A549 (cell line): ENCODE measurements around the gene ZFYVE28. TPM values are rescaled to one million over a fixed set of nuclear protein-coding genes. Genes with fewer than 3 reads are reported as not detected.

Experiments
- ATAC-seq, 2 experiments: fragments of 200-7000 bp in 1 of 2; fragments of >200 bp in 1 of 2; cut with Nextera tagmentation in 1 of 2; cut with Tn5 transposase in 1 of 2; 3 replicates each; pipeline versions ENCODE4 v1.8.0 to v1.9.1; 2018 to 2020; ENCODE audit warnings: mild to moderate bottlenecking in 1 of 2, moderate library complexity in 1 of 2
- CTCF ChIA-PET: fragments of 300-600 bp; sonication (Branson Sonifier 250); formaldehyde crosslinking; extraction: SDS; loops from one replicate; lab custom pipeline; 2021; ENCODE audit warnings: antibody characterized with exemption, inconsistent platforms; lab: Yijun Ruan, JAX
- POLR2A ChIA-PET: fragments of 350-600 bp; formaldehyde crosslinking; extraction: SDS; loops from one replicate; lab custom pipeline; 2021; ENCODE audit warnings: antibody characterized with exemption, inconsistent platforms; lab: Yijun Ruan, JAX
- DNase-seq, 2 experiments: peaks; one replicate each; pipeline versions ENCODE4 v3.0.0 to v3.0.0-alpha.2; 2011 to 2016; ENCODE audit warnings: low read depth in 1 of 2, low spot score in 1 of 2
- FAIRE-seq: peaks from 2 replicates; lab custom pipeline; 2011; peaks lifted over from hg19 to GRCh38; lab: Jason Lieb, UNC
- H3K27ac ChIP-seq, 2 experiments: fragments of >200 bp; sonication (Bioruptor Twin); formaldehyde crosslinking; 3 replicates each; pipeline ENCODE4 v1.5.1; 2016 to 2017
- H3K4me1 ChIP-seq: fragments of >200 bp; sonication (Bioruptor Twin); formaldehyde crosslinking; 3 replicates; pipeline ENCODE4 v1.6.1; 2016
- H3K4me2 ChIP-seq: fragments of >200 bp; sonication (Bioruptor Twin); formaldehyde crosslinking; 3 replicates; pipeline ENCODE4 v1.6.1; 2016
- H3K4me3 ChIP-seq: fragments of >200 bp; sonication (Bioruptor Twin); formaldehyde crosslinking; 3 replicates; pipeline ENCODE4 v1.5.1; 2016
- H3K9me3 ChIP-seq: fragments of >200 bp; sonication (Bioruptor Twin); formaldehyde crosslinking; 3 replicates; pipeline ENCODE4 v1.6.1; 2016
- CBX2 ChIP-seq: fragments of 200-600 bp; sonication (generic); IDR thresholded peaks from 2 replicates; pipeline ENCODE4 v1.6.1; 2016; ENCODE audit warnings: low read depth, mild to moderate bottlenecking, borderline replicate concordance
- CBX8 ChIP-seq: fragments of 200-600 bp; sonication (generic); IDR thresholded peaks from 2 replicates; pipeline ENCODE4 v1.6.1; 2016
- EHF ChIP-seq: fragments of 250-450 bp; sonication (Bioruptor Pico); IDR thresholded peaks from 2 replicates; pipeline ENCODE4 v1.5.0; 2020; ENCODE audit warnings: mild to moderate bottlenecking
- ELK1 ChIP-seq: fragments of 150-350 bp; IDR thresholded peaks from 2 replicates; pipeline ENCODE4 v1.6.1; 2014; ENCODE audit warnings: low read depth, mild to moderate bottlenecking, low read length
- FOSB ChIP-seq: fragments of 250-450 bp; sonication (Bioruptor Pico); IDR thresholded peaks from 2 replicates; pipeline ENCODE4 v1.5.0; 2020; ENCODE audit warnings: mild to moderate bottlenecking, moderate library complexity
- FOSL2 ChIP-seq, 2 experiments: fragments of 450-650 bp in 1 of 2; fragments of >200 bp in 1 of 2; sonication (Bioruptor Twin) in 1 of 2; formaldehyde crosslinking; IDR thresholded peaks; 2 replicates each; pipeline versions ENCODE4 v1.5.0 to v1.6.1; 2016 to 2020; ENCODE audit warnings: mild to moderate bottlenecking in 1 of 2, moderate library complexity in 1 of 2
- HDAC2 ChIP-seq: fragments of 200-600 bp; sonication (generic); IDR thresholded peaks from 2 replicates; pipeline ENCODE4 v1.6.1; 2016
- HEYL ChIP-seq: fragments of 250-450 bp; sonication (Bioruptor Pico); IDR thresholded peaks from 2 replicates; pipeline ENCODE4 v1.8.0; 2021; ENCODE audit warnings: mild to moderate bottlenecking, moderate library complexity
- HMGXB4 ChIP-seq: fragments of 250-450 bp; sonication (Bioruptor Pico); IDR thresholded peaks from 2 replicates; pipeline ENCODE4 v1.5.0; 2021; ENCODE audit warnings: mild to moderate bottlenecking, moderate library complexity, borderline replicate concordance
- HOXA7 ChIP-seq: fragments of 250-450 bp; sonication (Bioruptor Pico); IDR thresholded peaks from 2 replicates; pipeline ENCODE4 v1.5.0; 2020; ENCODE audit warnings: mild to moderate bottlenecking, moderate library complexity
- JUN ChIP-seq, 2 experiments: fragments of >200 bp; sonication (Bioruptor Twin); formaldehyde crosslinking; IDR thresholded peaks; 2 replicates in 1 of 2; 3 replicates in 1 of 2; pipeline ENCODE4 v1.6.1; 2016 to 2017
- JUNB ChIP-seq: fragments of >200 bp; sonication (Bioruptor Twin); formaldehyde crosslinking; IDR thresholded peaks from 2 replicates; pipeline ENCODE4 v1.6.1; 2016
- KDM1A ChIP-seq: fragments of 200-600 bp; sonication (generic); IDR thresholded peaks from 2 replicates; pipeline ENCODE4 v1.6.1; 2016; ENCODE audit warnings: low read depth, mild to moderate bottlenecking
- MAFK ChIP-seq: fragments of 450-650 bp; IDR thresholded peaks from 2 replicates; pipeline ENCODE4 v1.6.1; 2014; ENCODE audit not compliant: partially characterized antibody
- PHF8 ChIP-seq: fragments of 200-600 bp; sonication (generic); IDR thresholded peaks from 2 replicates; pipeline ENCODE4 v1.6.1; 2016; ENCODE audit warnings: low read depth, mild to moderate bottlenecking, antibody characterized with exemption, moderate library complexity, borderline replicate concordance
- RCOR1 ChIP-seq: fragments of 150-350 bp; IDR thresholded peaks from 2 replicates; pipeline ENCODE4 v1.6.1; 2014; ENCODE audit warnings: antibody characterized with exemption, low read length, low read depth
- REST ChIP-seq: fragments of 200-600 bp; sonication (generic); IDR thresholded peaks from 2 replicates; pipeline ENCODE4 v1.6.1; 2016; ENCODE audit warnings: antibody characterized with exemption, mild to moderate bottlenecking, moderate library complexity
- RFX5 ChIP-seq: fragments of 450-650 bp; IDR thresholded peaks from 2 replicates; pipeline ENCODE4 v1.7.1; 2014; ENCODE audit warnings: antibody characterized with exemption, mild to moderate bottlenecking, moderate library complexity
- SREBF2 ChIP-seq: fragments of 450-650 bp; IDR thresholded peaks from 2 replicates; pipeline ENCODE4 v1.6.1; 2014; ENCODE audit warnings: mild to moderate bottlenecking, moderate library complexity
- ZC3H11A ChIP-seq: fragments of 450-650 bp; IDR thresholded peaks from 2 replicates; pipeline ENCODE4 v1.6.1; 2014; ENCODE audit warnings: antibody characterized with exemption, mild to moderate bottlenecking
- ZSCAN20 ChIP-seq: fragments of 250-450 bp; sonication (Bioruptor Pico); IDR thresholded peaks from 2 replicates; pipeline ENCODE4 v1.8.0; 2022; ENCODE audit warnings: mild to moderate bottlenecking, moderate library complexity
- WGBS: methylation state at CpG from one replicate; pipeline ENCODE4 v1.1.6; 2017; ENCODE audit errors: missing lambda C conversion rate; 5-methylcytosine and 5-hydroxymethylcytosine counted together
- polyA plus RNA-seq, 4 experiments: library from polyadenylated mRNA; depleted of rRNA in 3 of 4; stranded (reverse); fragments of >200 nt; fragmentation: RNase III in 1 of 4; extraction: RNeasy Plus Mini Kit Qiagen cat#74134 plus additional on column Dnase treatment in 1 of 4; gene quantifications; 2 replicates in 3 of 4; 3 replicates in 1 of 4; pipeline ENCODE4 v1.2.3, GENCODE V29; 2011 to 2017

Gene ZFYVE28
- polyA plus RNA-seq, 2 of the 4 experiments (the other 2 are of a cell fraction): 2.1 to 2.3 TPM

GRCh38 chr4:2300431-2301224, 117.8 kb downstream of the ZFYVE28 start:
- Histone ChIP-seq H3K9me3 (no peaks in the 10 kb centered on the region), H3K4me2 (no peak overlapping the region), H3K4me3 (no peak overlapping the region), H3K4me1 (no peaks in the 10 kb centered on the region)
- WGBS: 93% methylated on average over 34 of the region's 37 CpGs
- no peak for ATAC-seq
- CTCF ChIA-PET: interaction anchor here (0.6 kb wide), 1 partner anchor 1089 kb away, joined by 3 read pairs; no protein-coding TSS in a partner anchor
- TF ChIP-seq RCOR1 (no peak), HEYL (no peak), JUN (IDR thresholded peaks at IDR 0.05) (no peak), CBX8 (no peak), MAFK (no peak), FOSB (no peak), RFX5 (no peak), CBX2 (no peak), KDM1A (no peak), JUNB (no peak), HDAC2 (no peak), ELK1 (no peak), HMGXB4 (CRISPR knock-in tag) (no peak), ZSCAN20 (CRISPR knock-in tag) (no peak), HOXA7 (CRISPR knock-in tag) (no peak), PHF8 (no peak), EHF (CRISPR knock-in tag) (no peak), REST (no peak), SREBF2 (no peak)
- TF ChIP-seq, all 56 proteins: peak for 0
- no peak overlapping the region for H3K27ac ChIP-seq
- DNase-seq (no peak), FAIRE-seq (no peak)
- POLR2A ChIA-PET: no interaction called here

GRCh38 chr4:2299794-2300193, 118.7 kb downstream of the ZFYVE28 start:
- 73% methylated on average over 2 of the region's 2 CpGs for WGBS
- Histone ChIP-seq H3K4me1 (no peaks in the 10 kb centered on the region), H3K9me3 (no peaks in the 10 kb centered on the region), H3K4me2 (no peak overlapping the region)
- ATAC-seq (no peak), DNase-seq (no peak)
- no peak for TF ChIP-seq FOSB
- TF ChIP-seq JUN (IDR thresholded peaks at IDR 0.05): no peak
- no peak for TF ChIP-seq EHF (CRISPR knock-in tag)
- TF ChIP-seq FOSL2 (IDR thresholded peaks at IDR 0.05): no peak
- no peak for TF ChIP-seq FOSL2 (CRISPR knock-in tag; IDR thresholded peaks at IDR 0.05)
- TF ChIP-seq ZC3H11A: no peak
- TF ChIP-seq, all 56 proteins: peak for 0
- H3K4me3 ChIP-seq: no peak overlapping the region
- no peak overlapping the region for H3K27ac ChIP-seq
- POLR2A ChIA-PET: no interaction called here
- no peak for FAIRE-seq
- CTCF ChIA-PET: no interaction called here
